ENCODE measurements around the gene CHRNA1.

- no peak for TF ChIP-seq CTCF (IDR thresholded peaks at IDR 0.05)
- no peak for TF ChIP-seq POLR2A (IDR thresholded peaks at IDR 0.05)
These were observed 11.3 kb upstream of the CHRNA1 start for GRCh38 chr2:174775571-174775980.
